ENCODE results near the gene KIF1A.
A peak's percentile ranks its signal among the peaks of the same experiment; 100 is the strongest.

KIF1A gene

DNA sequence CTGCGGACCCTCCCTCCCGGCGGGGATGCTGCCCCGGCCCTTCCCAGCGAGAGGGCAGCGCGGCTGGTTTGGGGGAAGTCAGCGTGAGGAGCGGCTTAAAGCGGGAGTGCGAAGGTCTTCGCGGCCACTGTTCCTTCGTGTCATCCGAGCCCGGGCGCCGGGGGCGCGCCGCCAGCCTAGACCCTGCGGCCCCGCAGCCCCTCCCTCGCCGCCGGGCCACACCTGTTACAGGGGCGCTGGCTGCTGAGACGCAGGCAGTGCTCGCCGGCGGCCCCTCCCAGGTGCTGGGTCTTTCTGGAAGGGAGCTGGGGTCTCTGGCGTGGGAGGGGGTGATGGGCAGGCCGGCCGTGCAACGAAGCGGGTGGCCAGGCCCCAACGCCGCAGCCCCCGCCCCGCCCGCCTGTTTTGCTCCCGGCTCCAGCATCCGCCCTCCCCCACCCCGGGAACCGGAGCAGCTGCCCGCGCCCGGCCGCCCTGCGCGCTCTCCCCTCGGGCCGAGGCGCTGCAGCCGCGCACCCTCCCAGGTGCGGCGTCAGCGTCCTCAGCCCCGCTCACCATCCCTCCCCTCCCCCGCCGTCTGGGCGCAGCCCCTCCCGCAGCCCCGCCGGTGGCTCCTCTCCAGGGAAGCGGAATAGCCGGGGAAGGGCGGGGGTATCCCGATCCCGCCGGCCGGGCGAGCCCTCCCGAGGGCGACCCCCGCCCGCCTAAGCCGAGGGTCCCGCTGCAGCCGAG, 727 bp downstream of the KIF1A start:
- DNase-seq = peak; percentile 19

- no peak for DNase-seq
These were observed 1.5 kb downstream of the KIF1A start for GRCh38 chr2:240818293-240819125.

DNA sequence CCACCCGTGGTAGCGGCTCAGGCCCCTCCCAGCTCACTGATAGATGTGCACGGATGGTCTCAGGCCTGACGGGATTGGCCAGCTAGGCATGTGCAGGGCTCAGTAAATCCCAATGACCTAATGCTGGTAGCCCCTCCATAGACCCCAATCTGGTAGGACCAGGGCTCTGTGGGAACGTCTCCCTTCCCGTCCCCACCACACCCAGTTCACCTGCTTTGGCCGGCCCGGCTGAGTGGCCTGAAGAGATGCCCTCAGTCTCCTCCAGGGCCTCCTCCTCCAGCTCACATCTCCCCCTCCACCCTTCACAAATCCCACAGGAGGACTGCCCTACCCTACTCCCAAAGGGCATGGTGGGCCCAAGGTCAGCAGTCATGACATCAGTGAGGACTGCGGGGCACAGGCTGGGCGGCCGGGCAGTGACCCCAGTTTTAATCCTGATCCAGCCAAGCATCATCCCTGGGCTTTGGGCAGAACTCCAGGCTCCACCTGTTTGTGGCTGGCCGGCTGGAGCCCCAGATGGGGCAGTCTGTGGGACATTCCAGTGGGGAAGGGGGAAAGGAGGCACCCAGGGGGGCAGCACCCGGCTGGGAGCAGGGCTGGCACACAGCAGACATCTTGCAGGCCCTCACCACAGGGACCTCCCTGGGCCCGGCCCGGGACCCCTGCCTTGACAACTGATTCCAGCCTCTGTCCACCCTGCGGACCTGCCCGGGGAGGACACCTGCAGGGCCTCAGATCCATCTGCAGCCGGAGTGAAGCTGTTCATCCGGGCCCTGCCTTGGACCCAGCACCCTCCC, 2.3 kb downstream of the KIF1A start:
- DNase-seq = no peak

- no peak for DNase-seq
These were observed 3.2 kb downstream of the KIF1A start for GRCh38 chr2:240816584-240817495.

DNA sequence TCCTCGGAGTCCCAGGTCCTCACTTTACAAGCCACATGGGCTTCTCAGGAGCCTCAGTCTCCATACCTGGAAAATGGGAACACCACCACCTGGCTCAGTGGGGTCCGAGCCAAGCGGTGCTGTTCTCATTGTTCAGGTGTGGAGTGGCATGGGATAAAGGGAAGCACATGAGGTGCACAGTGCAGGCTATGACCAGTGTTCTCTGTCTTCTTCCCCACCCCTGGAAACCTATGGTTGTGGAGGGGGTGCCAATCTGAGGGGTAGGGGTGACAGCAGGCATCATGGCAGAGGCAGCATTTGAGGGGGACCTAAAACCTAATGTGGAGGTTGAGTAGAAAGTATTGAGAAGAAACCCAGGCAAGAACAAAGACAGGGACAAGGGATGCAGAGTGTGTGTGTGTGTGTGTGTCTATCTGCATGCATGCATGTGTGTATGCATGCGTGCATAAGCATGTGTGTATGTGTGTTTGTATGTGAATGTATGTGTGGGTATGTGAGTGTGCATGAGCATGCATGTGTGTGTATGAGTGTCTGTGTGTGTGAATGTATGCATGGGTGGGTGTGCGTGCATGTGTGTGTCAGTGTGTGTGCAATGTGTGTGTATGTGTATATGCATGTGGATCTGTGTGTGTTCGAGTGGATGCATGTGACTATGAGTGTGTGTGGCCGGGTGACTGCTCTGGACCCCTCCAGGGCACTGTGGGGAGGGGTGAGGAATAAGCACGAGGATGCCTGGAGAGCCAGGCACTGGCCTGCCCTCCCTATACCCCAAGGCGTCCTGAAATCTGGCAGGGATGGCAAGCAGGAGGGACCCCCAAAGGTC, 4.0 kb downstream of the KIF1A start:
- no peak for DNase-seq

- DNase-seq = no peak
These were observed 4.9 kb downstream of the KIF1A start for GRCh38 chr2:240814946-240815760.

DNA sequence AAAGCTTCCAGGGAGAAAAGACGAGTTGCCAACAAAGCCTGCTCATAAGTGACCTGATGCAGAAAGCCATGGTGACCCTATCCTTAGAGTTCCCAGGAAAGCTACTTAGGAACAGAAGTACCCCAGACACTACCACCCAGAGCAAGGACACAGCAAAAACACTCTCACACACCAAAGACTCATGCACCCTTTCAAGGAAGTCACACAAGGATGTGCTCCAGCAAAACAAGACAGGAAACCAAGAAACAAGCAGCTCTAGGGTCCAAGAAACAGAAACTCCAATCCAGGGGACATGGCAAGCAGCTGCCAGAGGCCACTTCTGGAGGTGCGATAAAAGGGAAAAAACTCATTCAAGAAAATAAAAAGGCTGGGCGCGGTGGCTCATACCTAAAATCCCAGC, 5.7 kb downstream of the KIF1A start:
- DNase-seq = no peak

DNA sequence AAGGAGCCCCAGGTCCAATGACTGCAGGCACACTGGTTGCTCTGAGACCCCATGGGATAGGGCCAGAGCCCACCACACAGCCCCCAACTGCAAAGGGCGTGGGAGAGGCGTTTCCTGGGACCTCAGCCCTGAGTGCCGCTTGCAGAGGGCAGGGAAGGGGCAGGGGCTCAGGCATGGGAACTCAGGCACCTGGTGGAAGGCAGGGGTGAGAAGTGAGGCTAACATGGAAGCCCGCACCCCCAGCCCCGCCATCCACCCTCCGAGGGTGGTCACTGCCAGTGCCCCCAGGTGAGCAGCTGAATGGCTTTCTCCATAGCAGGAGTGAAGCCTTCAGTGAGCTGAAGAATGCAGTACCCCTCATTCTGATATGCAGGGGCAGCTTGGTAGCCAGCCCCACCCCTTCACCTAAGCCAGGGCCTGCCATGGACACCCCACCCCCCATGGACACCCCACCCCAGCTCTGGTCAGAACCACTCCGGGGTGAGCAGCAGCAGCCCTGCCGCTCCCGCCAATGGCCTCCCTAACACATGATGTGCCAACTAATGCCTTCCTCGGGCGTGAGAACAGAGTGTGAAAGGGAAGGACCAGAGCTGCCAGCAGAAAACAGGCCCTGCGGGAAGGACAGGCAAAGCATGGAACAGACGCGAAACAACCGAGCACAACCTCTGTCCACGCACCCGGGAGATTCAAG, 6.6 kb downstream of the KIF1A start:
- DNase-seq = no peak

DNA sequence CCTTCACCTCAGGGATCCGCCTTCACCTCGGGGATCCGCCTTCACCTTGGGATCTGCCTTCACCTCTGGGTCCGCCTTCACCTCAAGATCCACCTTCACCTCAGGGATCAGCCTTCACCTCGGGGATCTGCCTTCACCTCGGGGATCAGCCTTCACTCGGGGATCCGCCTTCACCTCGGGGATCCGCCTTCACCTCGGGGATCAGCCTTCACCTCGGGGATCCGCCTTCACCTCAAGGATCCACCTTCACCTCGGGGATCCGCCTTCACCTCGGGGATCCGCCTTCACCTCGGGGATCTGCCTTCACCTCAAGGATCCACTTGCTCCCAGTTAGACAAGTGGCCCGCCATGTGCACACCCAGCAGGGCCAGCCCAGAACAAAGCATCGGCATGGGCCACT, 7.3 kb downstream of the KIF1A start:
- no peak for DNase-seq

- no peak for DNase-seq
These were observed 7.7 kb downstream of the KIF1A start for GRCh38 chr2:240812301-240812680.

- DNase-seq = no peak
These were observed 8.4 kb downstream of the KIF1A start for GRCh38 chr2:240811346-240812300.

GRCh38 chr2:240810621-240811020, 9.4 kb downstream of the KIF1A start:
- no peak for DNase-seq

DNA sequence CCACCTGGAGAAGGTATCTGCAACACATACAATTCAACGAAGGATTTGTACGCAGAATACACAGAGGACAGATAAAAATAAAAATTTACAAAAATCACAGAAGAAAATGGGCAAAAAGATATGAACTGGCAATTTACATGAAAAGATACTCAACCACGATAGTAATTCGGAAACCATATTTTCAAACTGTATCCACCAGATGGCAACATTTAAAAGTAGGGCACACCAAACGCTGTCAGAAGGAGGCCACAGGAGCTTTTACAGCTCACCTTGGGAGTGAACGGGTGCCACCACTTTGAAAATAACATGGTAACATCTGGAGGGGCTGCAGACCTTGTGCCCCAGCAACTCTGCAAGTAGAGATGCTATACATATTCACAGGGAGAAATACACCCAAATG, 9.8 kb downstream of the KIF1A start:
- no peak for DNase-seq

GRCh38 chr2:240809276-240809675, 10.7 kb downstream of the KIF1A start:
- no peak for DNase-seq

- no peak for DNase-seq
These were observed 13.6 kb downstream of the KIF1A start for GRCh38 chr2:240806459-240806858.

DNA sequence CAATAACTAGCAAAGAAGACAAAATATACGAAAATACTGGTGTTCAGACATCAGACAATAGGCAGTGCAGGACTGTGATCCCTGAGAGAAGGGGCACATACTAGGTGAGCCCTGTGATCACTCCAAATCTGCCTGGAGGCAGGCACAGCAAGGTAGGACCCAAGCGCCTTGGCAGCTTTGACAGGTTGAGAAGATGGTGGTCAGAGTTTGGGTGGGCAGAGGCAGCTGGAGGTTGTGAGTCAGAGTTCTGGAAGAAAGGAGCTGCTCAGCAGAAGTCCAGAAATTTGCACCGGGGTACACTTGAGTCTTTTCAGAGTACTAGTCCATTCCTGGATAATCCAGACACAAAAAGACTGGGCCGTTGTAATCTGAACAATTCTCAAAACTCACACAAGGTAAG, 14.0 kb downstream of the KIF1A start:
- DNase-seq = no peak

DNA sequence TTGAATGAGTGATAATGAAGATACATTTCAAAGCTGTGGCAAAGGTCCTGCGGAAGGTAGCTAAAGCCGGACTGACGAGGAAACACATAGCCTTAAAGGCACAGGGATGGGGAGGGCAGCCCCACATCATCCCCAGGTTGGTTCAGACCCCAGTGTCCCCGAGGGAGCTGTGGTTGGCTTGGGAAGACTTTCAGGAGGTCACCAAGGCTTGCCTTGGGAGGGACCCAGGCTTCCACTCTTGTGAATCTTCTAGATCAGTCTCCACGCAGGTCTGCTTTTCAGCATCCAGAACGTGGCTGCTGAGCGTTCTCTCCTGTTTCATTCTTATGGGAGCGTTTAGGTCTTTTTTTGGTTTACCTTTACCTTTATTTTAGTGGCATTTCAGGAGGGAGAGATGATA, 16.8 kb downstream of the KIF1A start:
- DNase-seq = no peak

- no peak for DNase-seq
These were observed 20.8 kb downstream of the KIF1A start for GRCh38 chr2:240799033-240799820.
